Neural progenitor cell (in vitro differentiated cells): ENCODE data around the gene MROH9. TPM values are rescaled to one million over a fixed set of nuclear protein-coding genes. Genes with fewer than 3 reads are reported as not detected.

Experiments used
- DNase-seq: peaks from one replicate; pipeline ENCODE4 v3.0.0-alpha.2; 2016; ENCODE audit warnings: low spot score
- H2AFZ ChIP-seq: fragments of 200-600 bp; sonication (generic); replicated peaks from 2 replicates; pipeline ENCODE4 v1.6.1; 2016; ENCODE audit warnings: antibody characterized with exemption
- H3F3A ChIP-seq: fragments of 200-600 bp; sonication (generic); 2 replicates; pipeline ENCODE4 v1.6.1; 2016; ENCODE audit warnings: antibody characterized with exemption, low read depth
- H3K27ac ChIP-seq: fragments of 200-600 bp; sonication (generic); 2 replicates; pipeline ENCODE4 v1.5.1; 2016; ENCODE audit warnings: mild to moderate bottlenecking
- H3K27me3 ChIP-seq: fragments of 200-600 bp; sonication (generic); 2 replicates; pipeline ENCODE4 v1.6.1; 2016; ENCODE audit warnings: mild to moderate bottlenecking, moderate library complexity
- H3K36me3 ChIP-seq: fragments of 200-600 bp; sonication (generic); 2 replicates; pipeline ENCODE4 v1.5.1; 2016
- H3K4me1 ChIP-seq: fragments of 200-600 bp; sonication (generic); 2 replicates; pipeline ENCODE4 v1.6.1; 2016; ENCODE audit warnings: mixed run types
- H3K4me2 ChIP-seq: fragments of 200-600 bp; sonication (generic); 2 replicates; pipeline ENCODE4 v1.6.1; 2016
- H3K4me3 ChIP-seq: fragments of 200-600 bp; sonication (generic); 2 replicates; pipeline ENCODE4 v1.5.1; 2016
- H3K79me2 ChIP-seq: fragments of 200-600 bp; sonication (generic); 2 replicates; pipeline ENCODE4 v1.6.1; 2016; ENCODE audit warnings: low read depth
- H3K9ac ChIP-seq: fragments of 200-600 bp; sonication (generic); 2 replicates; pipeline ENCODE4 v1.6.1; 2016
- H3K9me3 ChIP-seq: fragments of 200-600 bp; sonication (generic); 2 replicates; pipeline ENCODE4 v1.5.1; 2016; ENCODE audit warnings: low read depth
- H4K20me1 ChIP-seq: fragments of 200-600 bp; sonication (generic); 2 replicates; pipeline ENCODE4 v1.6.1; 2016; ENCODE audit warnings: low read depth
- H3K27ac Mint-ChIP-seq: 3 replicates; pipeline ENCODE4 v1.8.0; 2021; ENCODE audit warnings: mixed read lengths
- H3K27me3 Mint-ChIP-seq: 2 replicates; pipeline ENCODE4 v1.8.0; 2022; ENCODE audit warnings: low read depth, mild to moderate bottlenecking, inconsistent platforms, moderate library complexity, mixed read lengths; ENCODE audit not compliant: insufficient read depth
- H3K36me3 Mint-ChIP-seq: 3 replicates; pipeline ENCODE4 v1.8.0; 2021; ENCODE audit warnings: mixed read lengths
- H3K4me1 Mint-ChIP-seq: 3 replicates; pipeline ENCODE4 v1.8.0; 2021; ENCODE audit warnings: mixed read lengths
- H3K4me3 Mint-ChIP-seq: 3 replicates; pipeline ENCODE4 v1.8.0; 2021; ENCODE audit warnings: mild to moderate bottlenecking, moderate library complexity, mixed read lengths
- H3K9me3 Mint-ChIP-seq: 3 replicates; pipeline ENCODE4 v1.8.0; 2020; ENCODE audit warnings: mixed read lengths
- CTCF ChIP-seq: fragments of 200-600 bp; sonication (generic); IDR thresholded peaks from 2 replicates; pipeline ENCODE4 v1.5.1; 2017; ENCODE audit warnings: antibody characterized with exemption, mild to moderate bottlenecking
- EZH2 ChIP-seq: fragments of 200-600 bp; sonication (generic); IDR thresholded peaks from 2 replicates; pipeline ENCODE4 v1.6.1; 2017; ENCODE audit warnings: antibody characterized with exemption, mild to moderate bottlenecking, moderate library complexity
- EZH2phosphoT487 ChIP-seq: fragments of 200-600 bp; sonication (generic); IDR thresholded peaks from 2 replicates; pipeline ENCODE4 v1.6.1; 2017; ENCODE audit warnings: antibody characterized with exemption
- total RNA-seq: library from RNA; depleted of rRNA; stranded (reverse); fragments of >200 nt; gene quantifications from 2 replicates; pipeline ENCODE4 v1.2.3, GENCODE V29; 2015; ENCODE audit warnings: low replicate concordance

Gene MROH9
- total RNA-seq, 1 donor from 2014 or later: not detected

- no peak overlapping the region for H3K27ac Mint-ChIP-seq
- no peaks in the 10 kb centered on the region for H3K9me3 Mint-ChIP-seq
- H2AFZ ChIP-seq: no peak overlapping the region
- no peaks in the 10 kb centered on the region for H3K27me3 ChIP-seq
- H3K9me3 ChIP-seq: no peaks in the 10 kb centered on the region
- no peaks in the 10 kb centered on the region for H3K27me3 Mint-ChIP-seq
- no peak overlapping the region for H3K4me3 Mint-ChIP-seq
- H3K4me3 ChIP-seq: no peak overlapping the region
- H4K20me1 ChIP-seq: no peaks in the 10 kb centered on the region
- no peaks in the 10 kb centered on the region for H3K4me1 Mint-ChIP-seq
- H3F3A ChIP-seq: no peaks in the 10 kb centered on the region
- no peaks in the 10 kb centered on the region for H3K36me3 ChIP-seq
- no peaks in the 10 kb centered on the region for H3K4me1 ChIP-seq
- no peak for DNase-seq
- H3K4me2 ChIP-seq: no peak overlapping the region
- H3K36me3 Mint-ChIP-seq: no peaks in the 10 kb centered on the region
- H3K9ac ChIP-seq: no peak overlapping the region
- TF ChIP-seq EZH2 (no peak), CTCF (peak; percentile 42), EZH2phosphoT487 (no peak)
- no peaks in the 10 kb centered on the region for H3K79me2 ChIP-seq
- H3K27ac ChIP-seq: no peak overlapping the region
Observed at GRCh38 chr1:170927955-170928840, 7.1 kb upstream of the MROH9 start.

GRCh38 chr1:170929412-170929834, 5.9 kb upstream of the MROH9 start:
- Histone ChIP-seq H3K9ac (no peak overlapping the region), H3K36me3 (no peaks in the 10 kb centered on the region), H4K20me1 (no peaks in the 10 kb centered on the region), H3K4me3 (no peak overlapping the region), H3F3A (no peaks in the 10 kb centered on the region), H3K79me2 (no peaks in the 10 kb centered on the region), H2AFZ (peak overlapping the region; percentile 95), H3K4me2 (no peak overlapping the region), H3K27me3 (no peaks in the 10 kb centered on the region), H3K9me3 (no peaks in the 10 kb centered on the region), H3K27ac (no peak overlapping the region), H3K4me1 (no peaks in the 10 kb centered on the region)
- Mint-ChIP-seq H3K36me3 (no peaks in the 10 kb centered on the region), H3K4me3 (no peak overlapping the region), H3K9me3 (no peaks in the 10 kb centered on the region), H3K27ac (no peak overlapping the region), H3K27me3 (no peaks in the 10 kb centered on the region), H3K4me1 (no peaks in the 10 kb centered on the region)
- TF ChIP-seq EZH2phosphoT487: no peak
- no peak for TF ChIP-seq EZH2
- TF ChIP-seq CTCF: no peak
- DNase-seq: no peak

- Mint-ChIP-seq H3K4me1 (no peaks in the 10 kb centered on the region), H3K36me3 (no peaks in the 10 kb centered on the region), H3K27me3 (no peaks in the 10 kb centered on the region), H3K27ac (no peak overlapping the region), H3K9me3 (no peaks in the 10 kb centered on the region), H3K4me3 (no peak overlapping the region)
- H3K4me3 ChIP-seq: no peak overlapping the region
- H3K9ac ChIP-seq: no peak overlapping the region
- no peak for TF ChIP-seq EZH2phosphoT487
- peak; percentile 77 for TF ChIP-seq CTCF
- no peak for TF ChIP-seq EZH2
- no peak overlapping the region for H3K4me2 ChIP-seq
- H3K4me1 ChIP-seq: no peaks in the 10 kb centered on the region
- H3K9me3 ChIP-seq: no peaks in the 10 kb centered on the region
- peak; percentile 69 for DNase-seq
- H3K27ac ChIP-seq: no peak overlapping the region
- no peaks in the 10 kb centered on the region for H3F3A ChIP-seq
- H3K79me2 ChIP-seq: no peaks in the 10 kb centered on the region
- no peaks in the 10 kb centered on the region for H4K20me1 ChIP-seq
- H3K27me3 ChIP-seq: no peaks in the 10 kb centered on the region
- H3K36me3 ChIP-seq: no peaks in the 10 kb centered on the region
- H2AFZ ChIP-seq: peak overlapping the region; percentile 95
Observed at GRCh38 chr1:170929835-170930554, 5.3 kb upstream of the MROH9 start.
